ENCODE results near the gene OSBPL5.

DNA sequence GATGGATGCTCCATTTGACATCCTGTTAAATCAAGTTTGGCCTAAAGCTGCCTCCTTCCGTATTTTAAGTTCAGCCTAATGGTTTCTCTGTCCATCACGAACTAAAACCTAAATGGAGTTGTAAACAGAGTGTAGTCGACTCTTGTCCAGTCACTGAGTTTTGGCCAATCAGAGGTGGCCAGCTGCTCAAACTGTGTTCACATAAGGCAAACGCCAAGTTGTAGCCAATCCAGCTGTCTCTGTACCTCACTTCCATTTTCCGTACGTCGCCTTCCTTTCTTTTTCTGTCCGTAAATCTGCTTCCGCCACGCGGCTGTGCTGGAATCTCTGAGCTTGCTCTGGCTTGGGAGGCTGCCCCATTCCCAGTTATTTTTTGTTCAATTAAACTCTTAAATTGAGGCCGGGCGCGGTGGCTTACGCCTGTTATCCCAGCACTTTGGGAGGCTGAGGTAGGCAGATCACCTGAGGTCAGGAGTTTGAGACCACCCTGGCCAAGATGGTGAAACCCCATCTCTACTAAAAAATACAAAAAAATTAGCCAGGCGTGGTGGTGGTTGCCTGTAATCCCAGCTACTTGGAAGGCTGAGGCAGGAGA is 87.2 kb downstream of the OSBPL5 start:
- TF ChIP-seq, protein P1, sequence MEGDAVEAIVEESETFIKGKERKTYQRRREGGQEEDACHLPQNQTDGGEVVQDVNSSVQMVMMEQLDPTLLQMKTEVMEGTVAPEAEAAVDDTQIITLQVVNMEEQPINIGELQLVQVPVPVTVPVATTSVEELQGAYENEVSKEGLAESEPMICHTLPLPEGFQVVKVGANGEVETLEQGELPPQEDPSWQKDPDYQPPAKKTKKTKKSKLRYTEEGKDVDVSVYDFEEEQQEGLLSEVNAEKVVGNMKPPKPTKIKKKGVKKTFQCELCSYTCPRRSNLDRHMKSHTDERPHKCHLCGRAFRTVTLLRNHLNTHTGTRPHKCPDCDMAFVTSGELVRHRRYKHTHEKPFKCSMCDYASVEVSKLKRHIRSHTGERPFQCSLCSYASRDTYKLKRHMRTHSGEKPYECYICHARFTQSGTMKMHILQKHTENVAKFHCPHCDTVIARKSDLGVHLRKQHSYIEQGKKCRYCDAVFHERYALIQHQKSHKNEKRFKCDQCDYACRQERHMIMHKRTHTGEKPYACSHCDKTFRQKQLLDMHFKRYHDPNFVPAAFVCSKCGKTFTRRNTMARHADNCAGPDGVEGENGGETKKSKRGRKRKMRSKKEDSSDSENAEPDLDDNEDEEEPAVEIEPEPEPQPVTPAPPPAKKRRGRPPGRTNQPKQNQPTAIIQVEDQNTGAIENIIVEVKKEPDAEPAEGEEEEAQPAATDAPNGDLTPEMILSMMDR (IDR thresholded peaks at IDR 0.05), result no peak
- no peak for TF ChIP-seq POLR2AphosphoS5 (IDR thresholded peaks at IDR 0.05)
